ENCODE measurements around the gene MRTFA.
"Not testable (repeated sequence)": the region's sequence is repeated elsewhere in the genome, so short reads cannot be mapped to it uniquely, and the experiment has no call there.

The MRTFA gene

GRCh38 chr22:40656651-40657050, 20.1 kb upstream of the MRTFA start:
- DNase-seq = not testable (repeated sequence)

- not testable (repeated sequence) for DNase-seq
Measured at GRCh38 chr22:40655941-40656340, 19.4 kb upstream of the MRTFA start.

GRCh38 chr22:40654522-40655167, 18.1 kb upstream of the MRTFA start:
- DNase-seq = no peak

GRCh38 chr22:40653361-40653760, 16.8 kb upstream of the MRTFA start:
- no peak for DNase-seq

- peak; percentile 100 for DNase-seq
Measured at GRCh38 chr22:40651563-40652501, 15.3 kb upstream of the MRTFA start.

GRCh38 chr22:40651057-40651456, 14.5 kb upstream of the MRTFA start:
- no peak for DNase-seq

GRCh38 chr22:40648386-40648785, 11.9 kb upstream of the MRTFA start:
- DNase-seq = no peak

GRCh38 chr22:40645579-40646197, 9.2 kb upstream of the MRTFA start:
- no peak for DNase-seq

GRCh38 chr22:40642316-40642715, 5.8 kb upstream of the MRTFA start:
- DNase-seq = no peak

- DNase-seq = no peak
Measured at GRCh38 chr22:40641269-40641668, 4.8 kb upstream of the MRTFA start.

GRCh38 chr22:40638261-40638660, 1.7 kb upstream of the MRTFA start:
- DNase-seq = no peak

GRCh38 chr22:40637183-40638150, 948 bp upstream of the MRTFA start:
- peak; percentile 90 for DNase-seq

- DNase-seq = no peak
Measured at GRCh38 chr22:40635940-40636379, 559 bp downstream of the MRTFA start.

GRCh38 chr22:40635043-40635939, 1.2 kb downstream of the MRTFA start:
- no peak for DNase-seq

GRCh38 chr22:40634119-40634903, 2.2 kb downstream of the MRTFA start:
- DNase-seq = no peak

GRCh38 chr22:40633036-40633435, 3.5 kb downstream of the MRTFA start:
- DNase-seq = no peak

GRCh38 chr22:40631925-40632324, 4.6 kb downstream of the MRTFA start:
- DNase-seq = no peak

GRCh38 chr22:40628354-40629042, 8.0 kb downstream of the MRTFA start:
- peak; percentile 89 for DNase-seq

GRCh38 chr22:40627612-40628011, 8.9 kb downstream of the MRTFA start:
- no peak for DNase-seq

- no peak for DNase-seq
Measured at GRCh38 chr22:40626851-40627250, 9.7 kb downstream of the MRTFA start.
